H1 (cell line): ENCODE data around the gene GTF2A1L. TPM values are rescaled to one million over a fixed set of nuclear protein-coding genes. Genes with fewer than 3 reads are reported as not detected.

Experiments used
- CTCF ChIA-PET: fragments of 300-600 bp; sonication (Branson Sonifier 250); formaldehyde crosslinking; loops from one replicate; lab custom pipeline; 2021; ENCODE audit not compliant: partially characterized antibody; lab: Charles Lee
- POLR2A ChIA-PET: fragments of 300-600 bp; sonication (Branson Sonifier 250); formaldehyde crosslinking; loops from one replicate; lab custom pipeline; 2021; ENCODE audit warnings: inconsistent platforms; ENCODE audit not compliant: partially characterized antibody; lab: Charles Lee
- DNase-seq, 2 experiments: peaks; one replicate each; pipeline versions ENCODE4 v3.0.0 to v3.0.0-alpha.2; 2010 to 2022; ENCODE audit warnings: low spot score in 2 of 2, low read depth in 1 of 2, mixed read lengths in 1 of 2
- FAIRE-seq: peaks from 2 replicates; lab custom pipeline; 2011; peaks lifted over from hg19 to GRCh38; lab: Jason Lieb, UNC
- H2AFZ ChIP-seq: 2 replicates; pipeline ENCODE4 v1.8.1; 2012; ENCODE audit warnings: low read length, inconsistent platforms
- H2AK5ac ChIP-seq: 2 replicates; pipeline ENCODE4 v1.6.1; 2013; ENCODE audit warnings: low read depth, low read length
- H2BK120ac ChIP-seq: replicated peaks from 2 replicates; pipeline ENCODE3; 2013; ENCODE audit warnings: low read depth, low read length, inconsistent platforms
- H2BK12ac ChIP-seq: 2 replicates; pipeline ENCODE4 v1.6.1; 2013; ENCODE audit warnings: low read depth, low read length
- H2BK15ac ChIP-seq: 2 replicates; pipeline ENCODE4 v1.6.1; 2013; ENCODE audit warnings: low read length
- H2BK20ac ChIP-seq: 2 replicates; pipeline ENCODE4 v1.6.1; 2013; ENCODE audit warnings: low read length
- H2BK5ac ChIP-seq: 2 replicates; pipeline ENCODE4 v1.6.1; 2013; ENCODE audit warnings: low read depth, low read length
- H3K14ac ChIP-seq: 2 replicates; pipeline ENCODE4 v1.6.1; 2013; ENCODE audit warnings: inconsistent platforms; ENCODE audit not compliant: insufficient read length
- H3K18ac ChIP-seq: 2 replicates; pipeline ENCODE4 v1.6.1; 2013; ENCODE audit warnings: low read length; ENCODE audit errors: extremely low read depth
- H3K23ac ChIP-seq: 2 replicates; pipeline ENCODE4 v1.6.1; 2013; ENCODE audit warnings: inconsistent platforms; ENCODE audit not compliant: insufficient read length
- H3K23me2 ChIP-seq: 2 replicates; pipeline ENCODE4 v1.6.1; 2013; ENCODE audit warnings: low read depth, low read length
- H3K27ac ChIP-seq: 2 replicates; pipeline ENCODE4 v1.6.1; 2011; ENCODE audit warnings: low read depth, low read length, inconsistent platforms
- H3K27me3 ChIP-seq, 4 experiments: replicated peaks in 1 of 4; 1 replicate in 1 of 4; 2 replicates in 3 of 4; pipeline versions ENCODE4 v1.6.1 to v1.8.1; 2011 to 2013; ENCODE audit warnings: low read length in 3 of 4, mild to moderate bottlenecking in 3 of 4, inconsistent platforms in 2 of 4, mixed read lengths in 2 of 4, moderate library complexity in 1 of 4; ENCODE audit not compliant: control insufficient read depth in 3 of 4, insufficient read depth in 3 of 4; ENCODE audit errors: extremely low read depth in 1 of 4
- H3K36me3 ChIP-seq, 4 experiments: 2 replicates each; pipeline versions ENCODE4 v1.6.1 to v1.8.1; 2011 to 2013; ENCODE audit warnings: mild to moderate bottlenecking in 4 of 4, low read length in 3 of 4, moderate library complexity in 2 of 4, control low read depth in 1 of 4, inconsistent platforms in 1 of 4; ENCODE audit not compliant: insufficient read depth in 4 of 4, control insufficient read depth in 2 of 4
- H3K4ac ChIP-seq: replicated peaks from 2 replicates; pipeline ENCODE3; 2013; ENCODE audit warnings: low read length, low read depth, mixed read lengths, inconsistent platforms; ENCODE audit not compliant: insufficient read length
- H3K4me1 ChIP-seq, 4 experiments: replicated peaks in 1 of 4; 1 replicate in 1 of 4; 2 replicates in 3 of 4; pipeline versions ENCODE4 v1.6.1 to v1.8.1; 2011 to 2013; ENCODE audit warnings: low read length in 3 of 4, inconsistent platforms in 2 of 4, mixed read lengths in 1 of 4; ENCODE audit not compliant: insufficient read depth in 4 of 4, control insufficient read depth in 3 of 4
- H3K4me2 ChIP-seq, 2 experiments: 2 replicates each; pipeline versions ENCODE4 v1.6.1 to v1.8.1; 2011 to 2013; ENCODE audit warnings: low read depth in 2 of 2, low read length in 2 of 2, control low read depth in 1 of 2, inconsistent platforms in 1 of 2, mild to moderate bottlenecking in 1 of 2; ENCODE audit not compliant: insufficient read depth in 1 of 2
- H3K4me3 ChIP-seq, 4 experiments: fragments of 200-600, 300-600 bp in 1 of 4; sonication (generic), shearing (Covaris generic), sonication (Bioruptor Twin) in 1 of 4; 2 replicates each; pipeline versions ENCODE4 v1.5.1 to v1.8.1; 2011 to 2016; ENCODE audit warnings: low read length in 4 of 4, low read depth in 3 of 4, control low read depth in 2 of 4, inconsistent platforms in 2 of 4, mild to moderate bottlenecking in 2 of 4, mixed read lengths in 1 of 4, moderate library complexity in 1 of 4; ENCODE audit not compliant: insufficient read depth in 2 of 4; ENCODE audit errors: extremely low read depth in 1 of 4
- H3K56ac ChIP-seq: replicated peaks from 2 replicates; pipeline ENCODE3; 2013; ENCODE audit warnings: low read depth, mild to moderate bottlenecking, mixed read lengths, low read length, inconsistent platforms; ENCODE audit not compliant: insufficient read length
- H3K79me1 ChIP-seq: 2 replicates; pipeline ENCODE4 v1.6.1; 2013; ENCODE audit warnings: low read depth, low read length, control low read depth
- H3K79me2 ChIP-seq, 2 experiments: 2 replicates each; pipeline versions ENCODE4 v1.6.1 to v1.8.1; 2012 to 2013; ENCODE audit warnings: low read length in 2 of 2, mild to moderate bottlenecking in 2 of 2, inconsistent platforms in 1 of 2; ENCODE audit not compliant: insufficient read depth in 2 of 2, control insufficient read depth in 1 of 2
- H3K9ac ChIP-seq, 4 experiments: replicated peaks in 1 of 4; 1 replicate in 1 of 4; 2 replicates in 3 of 4; pipeline versions ENCODE4 v1.6.1 to v1.8.1; 2011 to 2013; ENCODE audit warnings: low read depth in 3 of 4, low read length in 3 of 4, control low read depth in 2 of 4, mild to moderate bottlenecking in 2 of 4, moderate library complexity in 2 of 4, inconsistent platforms in 1 of 4; ENCODE audit errors: extremely low read depth in 1 of 4
- H3K9me3 ChIP-seq, 2 experiments: 2 replicates each; pipeline versions ENCODE4 v1.6.1 to v1.8.1; 2012 to 2013; ENCODE audit warnings: mild to moderate bottlenecking in 2 of 2, moderate library complexity in 2 of 2, control low read depth in 1 of 2, inconsistent platforms in 1 of 2, low read depth in 1 of 2, low read length in 1 of 2, mixed read lengths in 1 of 2; ENCODE audit not compliant: insufficient read depth in 2 of 2
- H4K20me1 ChIP-seq, 2 experiments: replicated peaks in 1 of 2; 2 replicates each; pipeline versions ENCODE3 to v1.8.1; 2011 to 2013; ENCODE audit warnings: inconsistent platforms in 2 of 2, low read length in 2 of 2, mild to moderate bottlenecking in 1 of 2; ENCODE audit not compliant: insufficient read depth in 2 of 2, control insufficient read depth in 1 of 2
- H4K5ac ChIP-seq: 2 replicates; pipeline ENCODE4 v1.6.1; 2013; ENCODE audit warnings: low read length, low read depth, mixed read lengths, inconsistent platforms; ENCODE audit not compliant: insufficient read length
- H4K8ac ChIP-seq: 2 replicates; pipeline ENCODE4 v1.8.0; 2013; ENCODE audit warnings: mild to moderate bottlenecking, moderate library complexity, low read length, inconsistent platforms; ENCODE audit not compliant: insufficient read depth; ENCODE audit errors: extremely low read depth
- H4K91ac ChIP-seq: replicated peaks from 2 replicates; pipeline ENCODE3; 2013; ENCODE audit warnings: low read length, mixed read lengths, inconsistent platforms; ENCODE audit not compliant: insufficient read length
- BCL11A ChIP-seq, 2 experiments: IDR thresholded peaks; one replicate each; pipeline ENCODE4 v1.6.1; 2011; ENCODE audit warnings: low read depth in 2 of 2, low read length in 2 of 2, mild to moderate bottlenecking in 2 of 2
- CHD2 ChIP-seq: IDR thresholded peaks from 2 replicates; pipeline ENCODE4 v1.6.1; 2012; ENCODE audit warnings: low read length, improper control_type of control experiment
- CREB1 ChIP-seq: IDR thresholded peaks from 2 replicates; pipeline ENCODE4 v1.6.1; 2012; ENCODE audit warnings: inconsistent platforms
- CTCF ChIP-seq, 3 experiments: IDR thresholded peaks; 1 replicate in 2 of 3; 2 replicates in 1 of 3; pipeline versions ENCODE4 v1.5.1 to v1.6.1; 2011; ENCODE audit warnings: low read length in 3 of 3, mild to moderate bottlenecking in 3 of 3, inconsistent platforms in 2 of 3, low read depth in 1 of 3, moderate library complexity in 1 of 3; ENCODE audit not compliant: insufficient read depth in 1 of 3; ENCODE audit errors: control extremely low read depth in 1 of 3
- EGR1 ChIP-seq: IDR thresholded peaks from 2 replicates; pipeline ENCODE4 v1.6.1; 2011; ENCODE audit warnings: low read depth, low read length, borderline replicate concordance
- GABPA ChIP-seq: IDR thresholded peaks from 2 replicates; pipeline ENCODE4 v1.6.1; 2011; ENCODE audit warnings: mild to moderate bottlenecking, low read length, moderate library complexity, borderline replicate concordance; ENCODE audit not compliant: insufficient read depth
- JUND ChIP-seq: IDR thresholded peaks from 2 replicates; pipeline ENCODE4 v1.6.1; 2011; ENCODE audit warnings: mild to moderate bottlenecking, improper control_type of control experiment, low read length
- NANOG ChIP-seq: IDR thresholded peaks from 2 replicates; pipeline ENCODE4 v1.6.1; 2011; ENCODE audit warnings: low read length, low read depth, mild to moderate bottlenecking, inconsistent platforms; ENCODE audit not compliant: insufficient read depth, poor library complexity, severe bottlenecking
- POLR2AphosphoS5 ChIP-seq: IDR thresholded peaks from 2 replicates; pipeline ENCODE4 v1.6.1; 2011; ENCODE audit warnings: low read depth, low read length
- RNF2 ChIP-seq: fragments of 200-900, 300-1000 bp; sonication (generic); IDR thresholded peaks from 2 replicates; pipeline ENCODE4 v1.7.1; 2016; ENCODE audit warnings: borderline replicate concordance, low read depth, mild to moderate bottlenecking, antibody characterized with exemption, low read length; ENCODE audit not compliant: poor library complexity, severe bottlenecking; ENCODE audit errors: missing control alignments
- SP2 ChIP-seq: IDR thresholded peaks from 2 replicates; pipeline ENCODE4 v1.6.1; 2012; ENCODE audit warnings: mild to moderate bottlenecking, low read length, inconsistent platforms
- SUZ12 ChIP-seq: fragments of 200-600 bp; sonication (generic); IDR thresholded peaks from 2 replicates; pipeline ENCODE4 v1.6.1; 2012; ENCODE audit warnings: mild to moderate bottlenecking, inconsistent platforms, low read length, moderate library complexity, mixed read lengths
- WGBS, 2 experiments: shearing (Covaris generic) in 1 of 2; methylation state at CpG; one replicate each; pipeline versions ENCODE4 v1.1.6 to v1.1.7; 2013 to 2015; ENCODE audit warnings: low lambda C conversion rate in 2 of 2, mixed read lengths in 2 of 2, inconsistent platforms in 1 of 2, low coverage in 1 of 2, missing lambda C conversion rate in 1 of 2; ENCODE audit not compliant: insufficient replicate concordance in 2 of 2, insufficient coverage in 1 of 2, insufficient read length in 1 of 2; ENCODE audit errors: extremely low coverage in 1 of 2, missing lambda C conversion rate in 1 of 2; 5-methylcytosine and 5-hydroxymethylcytosine counted together
- polyA plus RNA-seq, 7 experiments: library from polyadenylated mRNA; depleted of rRNA in 3 of 7; stranded (reverse) in 5 of 7; unstranded in 2 of 7; fragments of >200 nt in 5 of 7; fragments of 200-250 nt in 2 of 7; gene quantifications; 1 replicate in 5 of 7; 2 replicates in 1 of 7; 4 replicates in 1 of 7; pipeline versions ENCODE4 v1.2.1 to v1.2.3, GENCODE V29; 2011 to 2013; ENCODE audit warnings: missing spikeins in 2 of 7, mixed read lengths in 2 of 7
- total RNA-seq: library from RNA; stranded (reverse); fragmentation: NEBNext Ultra II Directional; extraction: Animal tissue kit (Norgen Biotek cat#: 25700); gene quantifications from 2 replicates; pipeline ENCODE4 v1.2.1, GENCODE V29; 2021

Gene GTF2A1L
- total and polyA plus RNA-seq, 2 of the 8 experiments (the other 6 are each of a cell fraction or from before 2014, with no cell fraction given), result 0.18 TPM; not detected in 1

- Histone ChIP-seq H3K4me3 (no peak overlapping the region), H3K79me1 (no peaks in the 10 kb centered on the region), H3K79me2 (no peaks in the 10 kb centered on the region), H2BK120ac (no peak overlapping the region), H3K23ac (no peak overlapping the region), H2BK15ac (no peak overlapping the region), H2AK5ac (no peak overlapping the region), H3K18ac (no peak overlapping the region), H2AFZ (no peak overlapping the region), H3K9ac (no peak overlapping the region), H3K9me3 (no peaks in the 10 kb centered on the region), H3K23me2 (no peaks in the 10 kb centered on the region), H2BK12ac (no peak overlapping the region), H3K27ac (no peak overlapping the region), H3K4me2 (no peak overlapping the region), H4K91ac (no peak overlapping the region), H3K4ac (no peak overlapping the region), H4K8ac (no peak overlapping the region), H3K14ac (no peak overlapping the region), H2BK20ac (no peak overlapping the region), H2BK5ac (no peak overlapping the region), H4K5ac (no peak overlapping the region), H3K56ac (no peak overlapping the region), H3K36me3 (no peaks in the 10 kb centered on the region; a peak in 1 of 8 replicates), H3K27me3 (no peaks in the 10 kb centered on the region), H4K20me1 (no peaks in the 10 kb centered on the region), H3K4me1 (peaks cover 2 to 7% (median 5%) of the 10 kb centered on the region in 4 experiments; a peak in 6 of 7 replicates)
- no peak for DNase-seq
- ChIA-PET CTCF (interaction anchor here (0.7 to 3.3 kb wide), 16 partner anchors 8 to 217 kb away, joined by 3 to 16 read pairs (median 4); no protein-coding TSS in a partner anchor), POLR2A (no interaction called here)
- 89% methylated on average over 2 of the region's 2 CpGs; no CpG with 5 or more reads in 1 of the 2 experiments for WGBS, 2 experiments
- FAIRE-seq, result no peak
- TF ChIP-seq EGR1 (no peak), SUZ12 (no peak), CREB1 (no peak), CHD2 (no peak), JUND (no peak), POLR2AphosphoS5 (no peak), CTCF (IDR thresholded peaks at IDR 0.05; ENCODE audit: control extremely low read depth in 1 of 3, insufficient read depth in 1 of 3, low read depth in 1 of 3, low read length in 3 of 3) (no peak), SP2 (no peak), GABPA (no peak), BCL11A (IDR thresholded peaks at IDR 0.05; ENCODE audit: low read depth in 2 of 2, low read length in 2 of 2) (no peak), RNF2 (no peak), NANOG (no peak)
These were observed 110.6 kb downstream of the GTF2A1L start for GRCh38 chr2:48728295-48728694.
